A549 (cell line): ENCODE results near the gene ZNF20. TPM values are rescaled to one million over a fixed set of nuclear protein-coding genes. Genes with fewer than 3 reads are reported as not detected.

Source experiments
- ATAC-seq, 2 experiments: fragments of 200-7000 bp in 1 of 2; fragments of >200 bp in 1 of 2; cut with Nextera tagmentation in 1 of 2; cut with Tn5 transposase in 1 of 2; 3 replicates each; pipeline versions ENCODE4 v1.8.0 to v1.9.1; 2018 to 2020; ENCODE audit warnings: mild to moderate bottlenecking in 1 of 2, moderate library complexity in 1 of 2
- CTCF ChIA-PET: fragments of 300-600 bp; sonication (Branson Sonifier 250); formaldehyde crosslinking; extraction: SDS; loops from one replicate; lab custom pipeline; 2021; ENCODE audit warnings: antibody characterized with exemption, inconsistent platforms; lab: Yijun Ruan, JAX
- POLR2A ChIA-PET: fragments of 350-600 bp; formaldehyde crosslinking; extraction: SDS; loops from one replicate; lab custom pipeline; 2021; ENCODE audit warnings: antibody characterized with exemption, inconsistent platforms; lab: Yijun Ruan, JAX
- DNase-seq, 2 experiments: peaks; one replicate each; pipeline versions ENCODE4 v3.0.0 to v3.0.0-alpha.2; 2011 to 2016; ENCODE audit warnings: low read depth in 1 of 2, low spot score in 1 of 2
- FAIRE-seq: peaks from 2 replicates; lab custom pipeline; 2011; peaks lifted over from hg19 to GRCh38; lab: Jason Lieb, UNC
- H3K27ac ChIP-seq, 2 experiments: fragments of >200 bp; sonication (Bioruptor Twin); formaldehyde crosslinking; 3 replicates each; pipeline ENCODE4 v1.5.1; 2016 to 2017
- H3K4me1 ChIP-seq: fragments of >200 bp; sonication (Bioruptor Twin); formaldehyde crosslinking; 3 replicates; pipeline ENCODE4 v1.6.1; 2016
- H3K4me2 ChIP-seq: fragments of >200 bp; sonication (Bioruptor Twin); formaldehyde crosslinking; 3 replicates; pipeline ENCODE4 v1.6.1; 2016
- H3K4me3 ChIP-seq: fragments of >200 bp; sonication (Bioruptor Twin); formaldehyde crosslinking; 3 replicates; pipeline ENCODE4 v1.5.1; 2016
- H3K9me3 ChIP-seq: fragments of >200 bp; sonication (Bioruptor Twin); formaldehyde crosslinking; 3 replicates; pipeline ENCODE4 v1.6.1; 2016
- CBX8 ChIP-seq: fragments of 200-600 bp; sonication (generic); IDR thresholded peaks from 2 replicates; pipeline ENCODE4 v1.6.1; 2016
- EP300 ChIP-seq, 2 experiments: fragments of >200 bp; sonication (Bioruptor Twin); formaldehyde crosslinking; IDR thresholded peaks; 2 replicates in 1 of 2; 3 replicates in 1 of 2; pipeline ENCODE4 v1.6.1; 2016 to 2017
- FOSB ChIP-seq: fragments of 250-450 bp; sonication (Bioruptor Pico); IDR thresholded peaks from 2 replicates; pipeline ENCODE4 v1.5.0; 2020; ENCODE audit warnings: mild to moderate bottlenecking, moderate library complexity
- FOSL2 ChIP-seq, 2 experiments: fragments of 450-650 bp in 1 of 2; fragments of >200 bp in 1 of 2; sonication (Bioruptor Twin) in 1 of 2; formaldehyde crosslinking; IDR thresholded peaks; 2 replicates each; pipeline versions ENCODE4 v1.5.0 to v1.6.1; 2016 to 2020; ENCODE audit warnings: mild to moderate bottlenecking in 1 of 2, moderate library complexity in 1 of 2
- HOXB13 ChIP-seq: fragments of 250-450 bp; sonication (Bioruptor Pico); IDR thresholded peaks from 2 replicates; pipeline ENCODE4 v1.5.0; 2020; ENCODE audit warnings: low read depth, mild to moderate bottlenecking, moderate library complexity
- HOXB5 ChIP-seq: fragments of 250-450 bp; sonication (Bioruptor Pico); IDR thresholded peaks from 2 replicates; pipeline ENCODE4 v1.5.0; 2020; ENCODE audit warnings: mild to moderate bottlenecking, moderate library complexity
- JUNB ChIP-seq: fragments of >200 bp; sonication (Bioruptor Twin); formaldehyde crosslinking; IDR thresholded peaks from 2 replicates; pipeline ENCODE4 v1.6.1; 2016
- KDM1A ChIP-seq: fragments of 200-600 bp; sonication (generic); IDR thresholded peaks from 2 replicates; pipeline ENCODE4 v1.6.1; 2016; ENCODE audit warnings: low read depth, mild to moderate bottlenecking
- MAZ ChIP-seq: fragments of 150-350 bp; IDR thresholded peaks from 2 replicates; pipeline ENCODE4 v1.6.1; 2014; ENCODE audit warnings: antibody characterized with exemption, low read depth, low read length, borderline replicate concordance
- NFE2L2 ChIP-seq: fragments of 150-350 bp; conservative IDR thresholded peaks from 2 replicates; pipeline ENCODE4 v1.6.1; 2014; ENCODE audit warnings: low read length
- RAD21 ChIP-seq, 2 experiments: fragments of >200 bp in 1 of 2; sonication (Bioruptor Twin) in 1 of 2; formaldehyde crosslinking in 1 of 2; IDR thresholded peaks in 1 of 2; conservative IDR thresholded peaks in 1 of 2; 2 replicates in 1 of 2; 3 replicates in 1 of 2; pipeline ENCODE4 v1.6.1; 2012 to 2018; ENCODE audit warnings: inconsistent platforms in 1 of 2
- RNF2 ChIP-seq: fragments of 200-600 bp; sonication (generic); IDR thresholded peaks from 2 replicates; pipeline ENCODE4 v1.6.1; 2016; ENCODE audit warnings: low read depth, mild to moderate bottlenecking, antibody characterized with exemption, moderate library complexity, borderline replicate concordance
- ZFP36 ChIP-seq: fragments of 450-650 bp; IDR thresholded peaks from 2 replicates; pipeline ENCODE4 v1.6.1; 2014; ENCODE audit warnings: borderline replicate concordance; ENCODE audit not compliant: partially characterized antibody
- WGBS: methylation state at CpG from one replicate; pipeline ENCODE4 v1.1.6; 2017; ENCODE audit errors: missing lambda C conversion rate; 5-methylcytosine and 5-hydroxymethylcytosine counted together
- polyA plus RNA-seq, 4 experiments: library from polyadenylated mRNA; depleted of rRNA in 3 of 4; stranded (reverse); fragments of >200 nt; fragmentation: RNase III in 1 of 4; extraction: RNeasy Plus Mini Kit Qiagen cat#74134 plus additional on column Dnase treatment in 1 of 4; gene quantifications; 2 replicates in 3 of 4; 3 replicates in 1 of 4; pipeline ENCODE4 v1.2.3, GENCODE V29; 2011 to 2017
- TF ChIP-seq, protein P1 (sequence below): fragments of >200 bp; sonication (Bioruptor Twin); formaldehyde crosslinking; IDR thresholded peaks from 3 replicates; pipeline ENCODE4 v1.5.1; 2016
- TF ChIP-seq, protein P2 (sequence below): fragments of >200 bp; sonication (Bioruptor Twin); formaldehyde crosslinking; IDR thresholded peaks from 3 replicates; pipeline ENCODE4 v1.6.1; 2016

Gene ZNF20
- polyA plus RNA-seq, 2 of the 4 experiments (the other 2 are of a cell fraction) = 0.34 to 0.37 TPM

DNA sequence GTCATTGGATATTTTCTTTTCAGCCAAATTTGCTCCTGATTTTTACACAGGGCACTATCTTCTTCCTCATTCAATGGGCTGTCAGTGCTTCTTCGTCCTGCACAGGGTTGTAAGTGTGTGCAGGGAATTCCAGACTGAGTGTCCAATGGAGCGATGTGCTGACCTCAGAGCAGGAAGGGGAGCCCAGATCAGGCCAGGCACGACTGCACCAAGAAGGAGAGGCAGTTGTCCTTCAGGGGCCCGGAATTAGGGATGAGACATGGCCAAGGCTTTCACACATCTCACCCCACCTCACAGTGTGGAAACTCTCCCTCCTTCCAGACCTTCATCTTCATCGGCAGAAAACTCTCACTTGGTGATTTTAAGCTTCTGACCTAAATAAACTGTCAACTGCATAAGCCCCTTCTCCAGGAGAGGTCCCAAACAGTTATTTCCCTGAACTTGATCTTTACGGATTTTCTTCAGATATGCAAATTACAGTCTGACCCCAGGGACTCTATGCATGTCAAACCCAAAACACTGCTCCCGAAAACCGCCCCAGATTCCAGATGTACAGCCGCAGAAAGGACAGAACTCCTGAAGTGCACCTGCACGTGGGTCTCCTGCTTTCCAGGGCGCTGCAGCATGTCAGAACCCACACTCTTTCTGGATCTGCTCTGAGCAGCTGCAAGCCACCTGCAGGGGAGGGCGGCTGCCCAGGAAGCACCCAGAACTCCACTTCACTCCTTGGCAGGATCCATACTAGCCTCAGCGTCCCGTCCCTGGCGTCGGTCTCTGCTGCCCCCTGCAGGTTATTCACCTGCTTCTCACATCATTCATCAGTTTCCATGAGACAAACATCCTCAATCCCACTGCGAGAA lies 625 bp upstream of the ZNF20 start:
- WGBS = 8% methylated on average over 15 of the region's 17 CpGs
- H3K4me3 ChIP-seq = no peak overlapping the region
- POLR2A ChIA-PET = no interaction called here
- FAIRE-seq = no peak
- H3K4me2 ChIP-seq = peak overlapping the region; percentile 34; the same call in 2 of the 3 replicates
- TF ChIP-seq ZFP36 (no peak), HOXB5 (CRISPR knock-in tag) (no peak), CBX8 (no peak), JUNB (no peak), FOSL2 (IDR thresholded peaks at IDR 0.05) (no peak), FOSL2 (CRISPR knock-in tag; IDR thresholded peaks at IDR 0.05) (no peak), EP300 (IDR thresholded peaks at IDR 0.05) (no peak), RAD21 (conservative IDR thresholded peaks at IDR 0.05 in 1 of 2, IDR thresholded peaks at IDR 0.05 in 1 of 2) (peak in 1 of 2 experiments; percentile 56; a peak in 2 of 5 replicates)
- TF ChIP-seq, protein P1, sequence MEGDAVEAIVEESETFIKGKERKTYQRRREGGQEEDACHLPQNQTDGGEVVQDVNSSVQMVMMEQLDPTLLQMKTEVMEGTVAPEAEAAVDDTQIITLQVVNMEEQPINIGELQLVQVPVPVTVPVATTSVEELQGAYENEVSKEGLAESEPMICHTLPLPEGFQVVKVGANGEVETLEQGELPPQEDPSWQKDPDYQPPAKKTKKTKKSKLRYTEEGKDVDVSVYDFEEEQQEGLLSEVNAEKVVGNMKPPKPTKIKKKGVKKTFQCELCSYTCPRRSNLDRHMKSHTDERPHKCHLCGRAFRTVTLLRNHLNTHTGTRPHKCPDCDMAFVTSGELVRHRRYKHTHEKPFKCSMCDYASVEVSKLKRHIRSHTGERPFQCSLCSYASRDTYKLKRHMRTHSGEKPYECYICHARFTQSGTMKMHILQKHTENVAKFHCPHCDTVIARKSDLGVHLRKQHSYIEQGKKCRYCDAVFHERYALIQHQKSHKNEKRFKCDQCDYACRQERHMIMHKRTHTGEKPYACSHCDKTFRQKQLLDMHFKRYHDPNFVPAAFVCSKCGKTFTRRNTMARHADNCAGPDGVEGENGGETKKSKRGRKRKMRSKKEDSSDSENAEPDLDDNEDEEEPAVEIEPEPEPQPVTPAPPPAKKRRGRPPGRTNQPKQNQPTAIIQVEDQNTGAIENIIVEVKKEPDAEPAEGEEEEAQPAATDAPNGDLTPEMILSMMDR = no peak
- TF ChIP-seq, all 56 proteins: peak for 1
- DNase-seq (peak in 1 of 2 experiments; percentile 34), ATAC-seq (peak; percentile 34 to 72; a peak in 4 of 6 replicates)
- Histone ChIP-seq H3K4me1 (no peaks in the 10 kb centered on the region), H3K9me3 (peaks cover 15% of the 10 kb centered on the region; the same call in 1 of the 3 replicates), H3K27ac (no peak overlapping the region)
- CTCF ChIA-PET = no interaction called here

DNA sequence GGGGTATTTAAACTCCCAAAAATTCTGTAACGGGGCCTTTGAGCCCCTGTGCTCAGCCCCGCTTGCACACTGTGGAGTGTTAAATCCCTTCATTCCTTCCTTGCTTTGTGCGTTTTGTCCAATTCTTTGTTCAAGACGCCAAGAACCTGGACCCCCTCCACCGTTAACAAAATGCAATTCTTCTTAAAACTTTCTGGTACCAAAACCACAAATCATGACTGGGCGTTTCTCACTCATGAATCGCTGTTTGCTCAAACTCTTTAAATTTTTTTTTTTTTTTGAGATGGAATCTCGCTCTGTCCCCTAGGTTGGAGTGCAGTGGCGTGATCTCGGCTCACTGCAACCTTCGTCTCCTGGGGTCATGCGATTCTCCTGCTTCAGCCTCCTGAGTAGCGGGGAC lies 881 bp downstream of the ZNF20 start:
- no peak overlapping the region for H3K27ac ChIP-seq
- ChIA-PET CTCF (no interaction called here), POLR2A (no interaction called here)
- H3K4me3 ChIP-seq = no peak overlapping the region
- no peak overlapping the region for H3K4me2 ChIP-seq
- DNase-seq = no peak
- 64% methylated on average over 13 of the region's 13 CpGs for WGBS
- no peak for ATAC-seq
- H3K4me1 ChIP-seq = no peaks in the 10 kb centered on the region
- TF ChIP-seq NFE2L2 (0 out of 2 replicates have a peak, but pooled peaks have one; percentile 28), RNF2 (no peak)
- H3K9me3 ChIP-seq = peaks cover 7% of the 10 kb centered on the region; the same call in 1 of the 3 replicates
- FAIRE-seq = no peak

DNA sequence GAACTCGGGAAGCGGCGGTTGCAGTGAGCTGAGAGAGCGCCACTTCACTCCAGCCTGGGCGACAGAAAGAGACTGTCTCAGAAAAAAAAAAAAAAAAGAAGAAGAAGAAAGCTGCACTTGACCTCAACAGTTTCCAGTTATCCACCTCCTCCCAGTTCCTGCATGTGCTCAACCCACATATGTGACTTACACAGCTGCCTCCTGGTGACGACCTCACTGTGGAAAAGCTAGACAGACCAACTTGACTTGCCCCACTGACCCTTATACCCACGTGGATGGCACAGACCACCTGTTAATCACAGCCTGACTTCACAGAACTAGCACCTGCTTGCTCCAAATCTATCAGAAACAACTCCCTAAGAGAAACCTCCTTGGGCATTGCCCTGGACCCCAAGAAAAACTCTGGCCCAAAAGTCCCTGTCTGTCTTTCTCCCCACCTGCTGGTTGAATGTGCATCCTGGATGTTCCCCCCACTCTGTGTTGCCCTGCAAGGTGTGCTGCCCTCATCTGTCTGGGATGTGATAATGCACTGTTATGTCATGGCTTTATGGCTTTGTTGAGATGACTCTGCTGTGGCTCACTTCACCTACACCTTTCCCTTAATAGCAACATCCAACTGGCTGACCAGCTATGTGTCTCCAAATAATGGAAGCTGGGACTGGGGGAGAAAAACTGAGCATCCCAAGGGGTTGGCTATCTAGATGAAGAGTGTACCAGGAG lies 2.8 kb downstream of the ZNF20 start:
- FAIRE-seq = no peak
- H3K27ac ChIP-seq = no peak overlapping the region
- POLR2A ChIA-PET = no interaction called here

More for the DNA sequence above, 2.8 kb downstream of the ZNF20 start:
- ATAC-seq = no peak
- TF ChIP-seq HOXB13 (no peak), KDM1A (no peak), FOSB (CRISPR knock-in tag) (no peak), CBX8 (no peak), MAZ (no peak)
- TF ChIP-seq, protein P2, sequence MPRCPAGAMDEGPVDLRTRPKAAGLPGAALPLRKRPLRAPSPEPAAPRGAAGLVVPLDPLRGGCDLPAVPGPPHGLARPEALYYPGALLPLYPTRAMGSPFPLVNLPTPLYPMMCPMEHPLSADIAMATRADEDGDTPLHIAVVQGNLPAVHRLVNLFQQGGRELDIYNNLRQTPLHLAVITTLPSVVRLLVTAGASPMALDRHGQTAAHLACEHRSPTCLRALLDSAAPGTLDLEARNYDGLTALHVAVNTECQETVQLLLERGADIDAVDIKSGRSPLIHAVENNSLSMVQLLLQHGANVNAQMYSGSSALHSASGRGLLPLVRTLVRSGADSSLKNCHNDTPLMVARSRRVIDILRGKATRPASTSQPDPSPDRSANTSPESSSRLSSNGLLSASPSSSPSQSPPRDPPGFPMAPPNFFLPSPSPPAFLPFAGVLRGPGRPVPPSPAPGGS = no peak
- CTCF ChIA-PET = interaction anchor here (0.7 to 1.8 kb wide), 2 partner anchors 16 to 20 kb away, joined by 3 to 5 read pairs; no protein-coding TSS in a partner anchor
- Histone ChIP-seq H3K4me1 (no peaks in the 10 kb centered on the region), H3K4me2 (no peak overlapping the region), H3K4me3 (no peak overlapping the region), H3K9me3 (peaks cover 7% of the 10 kb centered on the region; the same call in 1 of the 3 replicates)
- no peak for DNase-seq
- 56% methylated on average over 7 of the region's 7 CpGs for WGBS
